Measurements from ENCODE around the gene ELP4. TPM values are rescaled to one million over a fixed set of nuclear protein-coding genes. Genes with fewer than 3 reads are reported as not detected.
A peak's percentile ranks its signal among the peaks of the same experiment; 100 is the strongest.

ELP4 gene
- total RNA-seq, 1 donor from 2014 or later: 23.4 TPM

DNA sequence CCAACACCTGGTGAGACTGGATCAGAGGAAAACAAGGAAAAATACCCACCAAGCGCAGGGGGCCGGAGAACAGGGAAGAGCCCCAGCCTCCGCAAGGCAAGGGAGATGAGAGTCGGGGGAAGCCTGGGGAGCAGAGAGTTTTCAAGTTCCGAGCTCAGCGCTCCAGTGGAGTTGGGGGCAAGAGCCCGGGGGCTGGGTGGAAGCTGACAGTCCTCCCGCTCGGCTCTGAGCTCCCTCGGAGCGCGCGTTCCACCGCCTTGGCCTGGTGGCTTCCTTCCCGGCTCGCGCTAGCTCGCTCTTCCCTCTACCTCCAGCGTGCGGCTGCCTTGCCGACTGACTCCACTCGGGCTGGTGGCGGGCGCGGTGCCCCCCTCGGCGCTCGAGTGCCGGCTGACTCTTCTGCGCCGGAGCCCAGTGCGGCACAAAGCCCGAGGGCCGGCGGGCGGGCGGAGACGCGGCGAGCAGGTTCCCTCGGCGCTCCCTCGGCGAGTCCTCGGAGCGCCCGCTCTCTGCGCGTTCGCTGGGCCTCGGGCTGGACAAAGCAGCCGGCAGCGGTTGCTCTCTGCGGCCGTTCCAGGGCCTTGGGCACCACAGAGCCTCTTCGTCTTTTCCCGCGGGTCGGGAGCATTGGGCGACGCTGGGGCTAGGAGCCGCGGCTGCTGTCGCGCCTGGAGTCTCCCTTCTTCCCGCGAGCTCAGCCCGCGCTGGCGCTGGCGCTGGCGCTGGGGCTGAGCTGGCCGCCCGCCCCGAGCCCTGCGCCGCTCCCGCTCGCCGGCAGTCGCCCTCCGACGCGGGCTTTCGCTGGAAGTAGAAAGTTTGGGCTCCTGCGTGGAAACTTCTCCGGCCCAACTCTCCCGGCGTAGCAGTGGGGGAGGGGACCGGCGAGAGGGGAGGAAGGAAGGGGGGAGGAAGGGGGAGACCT is 300.6 kb downstream of the ELP4 start:
- no peaks in the 10 kb centered on the region for H3K36me3 Mint-ChIP-seq (ENCODE audit: insufficient read depth)
- H3K27me3 Mint-ChIP-seq: peaks cover 83% of the 10 kb centered on the region
- no peak for TF ChIP-seq CTCF (IDR thresholded peaks at IDR 0.05; ENCODE audit: unreplicated experiment)
- no peak for DNase-seq (ENCODE audit: low spot score, unreplicated experiment)
- H3K4me3 Mint-ChIP-seq (ENCODE audit: low read depth): peak overlapping the region; percentile 56
- peaks cover 17% of the 10 kb centered on the region for H3K4me1 Mint-ChIP-seq (ENCODE audit: low read depth)
- H3K9me3 Mint-ChIP-seq (ENCODE audit: low read depth): no peaks in the 10 kb centered on the region
- H3K27ac Mint-ChIP-seq: no peak overlapping the region

- H3K4me3 Mint-ChIP-seq (ENCODE audit: low read depth): peak within 1 kb of the TSS; percentile 54
- H3K36me3 Mint-ChIP-seq (ENCODE audit: insufficient read depth): no peaks in the 10 kb centered on the region
- H3K9me3 Mint-ChIP-seq (ENCODE audit: low read depth): no peaks in the 10 kb centered on the region
- peaks cover 85% of the 10 kb centered on the region for H3K27me3 Mint-ChIP-seq
- DNase-seq (ENCODE audit: low spot score, unreplicated experiment): no peak
- no peak for TF ChIP-seq CTCF (IDR thresholded peaks at IDR 0.05; ENCODE audit: unreplicated experiment)
- peak within 1 kb of the TSS; percentile 66 for H3K27ac Mint-ChIP-seq
- H3K4me1 Mint-ChIP-seq (ENCODE audit: low read depth): peaks cover 17% of the 10 kb centered on the region
Observed at GRCh38 chr11:31810779-31811647, 301.4 kb downstream of the ELP4 start, which contains the start of gene PAX6. TSS of gene PAX6 (minus strand) at chr11:31811322. CDS start at chr11:31806411, 4,911 bp downstream.

- Mint-ChIP-seq H3K36me3 (ENCODE audit: insufficient read depth) (no peaks in the 10 kb centered on the region), H3K4me1 (ENCODE audit: low read depth) (peaks cover 19% of the 10 kb centered on the region), H3K27me3 (peaks cover 80% of the 10 kb centered on the region), H3K9me3 (ENCODE audit: low read depth) (no peaks in the 10 kb centered on the region), H3K27ac (peak overlapping the region; percentile 47), H3K4me3 (ENCODE audit: low read depth) (peak overlapping the region; percentile 14)
- TF ChIP-seq CTCF (IDR thresholded peaks at IDR 0.05; ENCODE audit: unreplicated experiment): no peak
- DNase-seq (ENCODE audit: low spot score, unreplicated experiment): no peak
Observed at GRCh38 chr11:31812383-31813381, 303.1 kb downstream of the ELP4 start.

- peaks cover 80% of the 10 kb centered on the region for H3K27me3 Mint-ChIP-seq
- no peaks in the 10 kb centered on the region for H3K36me3 Mint-ChIP-seq (ENCODE audit: insufficient read depth)
- H3K27ac Mint-ChIP-seq: no peak overlapping the region
- H3K4me1 Mint-ChIP-seq (ENCODE audit: low read depth): peaks cover 21% of the 10 kb centered on the region
- peak overlapping the region; percentile 21 for H3K4me3 Mint-ChIP-seq (ENCODE audit: low read depth)
- no peaks in the 10 kb centered on the region for H3K9me3 Mint-ChIP-seq (ENCODE audit: low read depth)
- no peak for DNase-seq (ENCODE audit: low spot score, unreplicated experiment)
- TF ChIP-seq CTCF (IDR thresholded peaks at IDR 0.05; ENCODE audit: unreplicated experiment): no peak
Observed at GRCh38 chr11:31813391-31814175, 304.0 kb downstream of the ELP4 start.

Measured in progenitor cell of endocrine pancreas (in vitro differentiated cells).